Kidney epithelial cell (primary cell): ENCODE results near the gene RALGPS1. TPM values are rescaled to one million over a fixed set of nuclear protein-coding genes. Genes with fewer than 3 reads are reported as not detected.

Experiments
- DNase-seq: peaks from one replicate; pipeline ENCODE4 v3.0.0-alpha.2; 2010; ENCODE audit warnings: low read depth
- H3K27me3 ChIP-seq: 2 replicates; pipeline ENCODE4 v1.6.0; 2011; ENCODE audit warnings: low read length; ENCODE audit not compliant: control insufficient read depth, insufficient read depth
- H3K36me3 ChIP-seq: 2 replicates; pipeline ENCODE4 v1.5.1; 2011; ENCODE audit warnings: low read length; ENCODE audit not compliant: control insufficient read depth, insufficient read depth
- H3K4me3 ChIP-seq: 2 replicates; pipeline ENCODE4 v1.5.1; 2011; ENCODE audit warnings: low read depth, mild to moderate bottlenecking, control low read depth, low read length
- CTCF ChIP-seq: IDR thresholded peaks from 2 replicates; pipeline ENCODE4 v1.5.1; 2011; ENCODE audit warnings: mild to moderate bottlenecking, moderate library complexity, low read length, control low read depth, inconsistent platforms; ENCODE audit not compliant: insufficient read depth, poor library complexity, severe bottlenecking
- total RNA-seq: library from RNA; depleted of rRNA; stranded (reverse); fragments of >200 nt; gene quantifications from 2 replicates; pipeline ENCODE4 v1.2.3, GENCODE V29; 2015

The RALGPS1 gene
- total RNA-seq, 1 donor from 2014 or later: 5.6 TPM

GRCh38 chr9:127211983-127212382 is 297.4 kb downstream of the RALGPS1 start:
- H3K4me3 ChIP-seq: no peak overlapping the region
- no peaks in the 10 kb centered on the region for H3K36me3 ChIP-seq
- DNase-seq: no peak
- no peak for TF ChIP-seq CTCF
- H3K27me3 ChIP-seq: peaks cover 11% of the 10 kb centered on the region

GRCh38 chr9:127212453-127212852 is 297.9 kb downstream of the RALGPS1 start:
- H3K4me3 ChIP-seq: no peak overlapping the region
- peaks cover 10% of the 10 kb centered on the region for H3K27me3 ChIP-seq
- no peak for TF ChIP-seq CTCF
- DNase-seq: no peak
- no peaks in the 10 kb centered on the region for H3K36me3 ChIP-seq

GRCh38 chr9:127213859-127214258 is 299.3 kb downstream of the RALGPS1 start:
- peaks cover 6% of the 10 kb centered on the region for H3K27me3 ChIP-seq
- no peak for TF ChIP-seq CTCF
- DNase-seq: no peak
- H3K36me3 ChIP-seq: no peaks in the 10 kb centered on the region
- H3K4me3 ChIP-seq: no peak overlapping the region

- H3K4me3 ChIP-seq: no peak overlapping the region
- peak; percentile 96 for TF ChIP-seq CTCF
- peaks cover 6% of the 10 kb centered on the region for H3K27me3 ChIP-seq
- DNase-seq: no peak
- H3K36me3 ChIP-seq: no peaks in the 10 kb centered on the region
Measured at GRCh38 chr9:127214421-127215267, 300.1 kb downstream of the RALGPS1 start.

- no peaks in the 10 kb centered on the region for H3K36me3 ChIP-seq
- H3K4me3 ChIP-seq: no peak overlapping the region
- TF ChIP-seq CTCF: no peak
- peaks cover 6% of the 10 kb centered on the region for H3K27me3 ChIP-seq
- DNase-seq: no peak
Measured at GRCh38 chr9:127215268-127216209, 301.0 kb downstream of the RALGPS1 start.
